Neuronal stem cell (in vitro differentiated cells): Measurements from ENCODE around the gene EYS.

ENCODE experiments used
- DNase-seq: peaks from one replicate; pipeline ENCODE4 v3.0.0-alpha.2; 2013; ENCODE audit warnings: low spot score
- H2AFZ ChIP-seq: one replicate; pipeline ENCODE4 v1.6.1; 2013; ENCODE audit warnings: mild to moderate bottlenecking, low read length, inconsistent platforms
- H2AK5ac ChIP-seq: 2 replicates; pipeline ENCODE4 v1.6.1; 2013; ENCODE audit warnings: low read depth, mild to moderate bottlenecking, inconsistent platforms, low read length, moderate library complexity, mixed read lengths
- H2BK120ac ChIP-seq: 2 replicates; pipeline ENCODE4 v1.6.1; 2013; ENCODE audit warnings: low read depth, mild to moderate bottlenecking, inconsistent platforms, low read length, moderate library complexity, mixed read lengths
- H2BK12ac ChIP-seq: one replicate; pipeline ENCODE4 v1.6.1; 2013; ENCODE audit warnings: low read length, inconsistent platforms
- H2BK15ac ChIP-seq: 2 replicates; pipeline ENCODE4 v1.6.1; 2013; ENCODE audit warnings: mild to moderate bottlenecking, low read length, inconsistent platforms, mixed read lengths
- H2BK5ac ChIP-seq: one replicate; pipeline ENCODE4 v1.6.1; 2013; ENCODE audit warnings: inconsistent platforms, mild to moderate bottlenecking, low read length, moderate library complexity
- H3K14ac ChIP-seq: one replicate; pipeline ENCODE4 v1.6.1; 2013; ENCODE audit warnings: low read length, inconsistent platforms
- H3K18ac ChIP-seq: 2 replicates; pipeline ENCODE4 v1.6.1; 2013; ENCODE audit warnings: low read length, inconsistent platforms
- H3K23ac ChIP-seq: 2 replicates; pipeline ENCODE4 v1.6.1; 2013; ENCODE audit warnings: low read depth, mild to moderate bottlenecking, mixed read lengths, low read length, inconsistent platforms; ENCODE audit not compliant: poor library complexity
- H3K27ac ChIP-seq: replicated peaks from 3 replicates; pipeline ENCODE4 v1.5.1; 2013; ENCODE audit warnings: low read length, inconsistent platforms
- H3K27me3 ChIP-seq, 3 experiments: 2 replicates each; pipeline ENCODE4 v1.6.1; 2013; ENCODE audit warnings: low read length in 3 of 3, mild to moderate bottlenecking in 2 of 3, inconsistent platforms in 1 of 3, low read depth in 1 of 3, mixed read lengths in 1 of 3, moderate library complexity in 1 of 3; ENCODE audit not compliant: control insufficient read depth in 3 of 3, insufficient read depth in 3 of 3
- H3K36me3 ChIP-seq, 2 donors: replicated peaks in 1 of 2; 2 replicates each; pipeline ENCODE4 v1.6.1; 2013; ENCODE audit warnings: low read length in 2 of 2; ENCODE audit not compliant: control insufficient read depth in 2 of 2, insufficient read depth in 2 of 2
- H3K4ac ChIP-seq: 2 replicates; pipeline ENCODE4 v1.6.1; 2013; ENCODE audit warnings: inconsistent platforms, mild to moderate bottlenecking, low read length, moderate library complexity
- H3K4me1 ChIP-seq, 2 donors: 1 replicate in 1 of 2; 2 replicates in 1 of 2; pipeline ENCODE4 v1.6.1; 2013; ENCODE audit warnings: low read length in 2 of 2, low read depth in 1 of 2; ENCODE audit not compliant: control insufficient read depth in 2 of 2, insufficient read depth in 1 of 2
- H3K4me2 ChIP-seq: one replicate; pipeline ENCODE4 v1.6.1; 2013; ENCODE audit warnings: mild to moderate bottlenecking, low read length, inconsistent platforms; ENCODE audit not compliant: insufficient read depth, poor library complexity, severe bottlenecking
- H3K4me3 ChIP-seq, 2 donors: 2 replicates each; pipeline ENCODE4 v1.5.1; 2013; ENCODE audit warnings: low read length in 2 of 2, mild to moderate bottlenecking in 2 of 2, inconsistent platforms in 1 of 2, moderate library complexity in 1 of 2
- H3K79me1 ChIP-seq: one replicate; pipeline ENCODE4 v1.6.1; 2013; ENCODE audit warnings: low read depth, mild to moderate bottlenecking, inconsistent platforms, low read length, moderate library complexity
- H3K9ac ChIP-seq: one replicate; pipeline ENCODE4 v1.6.1; 2013; ENCODE audit warnings: mild to moderate bottlenecking, low read depth, low read length, inconsistent platforms; ENCODE audit not compliant: poor library complexity
- H3K9me3 ChIP-seq, 2 donors: replicated peaks in 1 of 2; 2 replicates each; pipeline versions ENCODE3 to v1.6.1; 2013; ENCODE audit warnings: low read length in 2 of 2, mild to moderate bottlenecking in 2 of 2, inconsistent platforms in 1 of 2, low read depth in 1 of 2, mixed read lengths in 1 of 2, moderate library complexity in 1 of 2; ENCODE audit not compliant: control insufficient read depth in 2 of 2, insufficient read depth in 1 of 2
- H4K8ac ChIP-seq: one replicate; pipeline ENCODE4 v1.6.1; 2013; ENCODE audit warnings: low read depth, mild to moderate bottlenecking, inconsistent platforms, low read length, moderate library complexity
- H4K91ac ChIP-seq: one replicate; pipeline ENCODE4 v1.6.1; 2013; ENCODE audit warnings: low read length, low read depth, mild to moderate bottlenecking, inconsistent platforms; ENCODE audit not compliant: poor library complexity
- WGBS, 2 donors: extraction: QIAGEN DNeasy Blood & Tissue Kit; methylation state at CpG; one replicate each; pipeline ENCODE4 v1.1.7; 2013; ENCODE audit warnings: missing lambda C conversion rate in 2 of 2, mixed read lengths in 1 of 2; ENCODE audit not compliant: insufficient read length in 2 of 2, insufficient replicate concordance in 1 of 2; ENCODE audit errors: extremely low coverage in 2 of 2; 5-methylcytosine and 5-hydroxymethylcytosine counted together

Gene EYS

GRCh38 chr6:63724721-63725120 lies 1982.3 kb downstream of the EYS start:
- Histone ChIP-seq H3K14ac (no peak overlapping the region), H3K79me1 (no peaks in the 10 kb centered on the region), H3K18ac (no peak overlapping the region), H3K27ac (no peak overlapping the region), H3K36me3 (no peaks in the 10 kb centered on the region), H3K27me3 (no peaks in the 10 kb centered on the region), H2BK120ac (no peak overlapping the region), H2AK5ac (no peak overlapping the region), H3K23ac (no peak overlapping the region), H2BK12ac (no peak overlapping the region), H4K91ac (no peak overlapping the region), H2BK5ac (no peak overlapping the region), H4K8ac (no peak overlapping the region), H3K4me3 (no peak overlapping the region), H3K9ac (no peak overlapping the region), H2AFZ (no peak overlapping the region), H2BK15ac (no peak overlapping the region), H3K4me2 (no peak overlapping the region), H3K4ac (no peak overlapping the region), H3K4me1 (no peaks in the 10 kb centered on the region), H3K9me3 (no peaks in the 10 kb centered on the region)
- no peak for DNase-seq

DNA sequence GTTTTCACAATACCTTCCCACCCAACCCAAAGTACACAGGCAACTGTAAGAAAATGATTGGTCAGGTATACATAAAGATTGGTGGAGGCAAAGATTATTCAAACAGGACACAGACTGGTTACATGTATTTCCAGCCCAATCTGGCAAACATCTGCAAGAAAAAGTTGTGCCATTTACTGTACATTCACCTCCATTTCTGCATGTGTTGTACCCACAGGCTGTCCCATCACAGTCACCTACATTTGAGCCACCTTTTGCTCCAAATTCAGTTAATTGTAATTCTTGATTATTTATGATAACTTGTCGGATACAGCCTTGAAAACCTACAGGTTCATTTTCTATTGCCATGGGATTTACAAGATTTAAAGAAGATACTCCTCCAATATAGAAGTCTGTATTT lies 1985.8 kb downstream of the EYS start:
- H2AK5ac ChIP-seq: no peak overlapping the region
- H2AFZ ChIP-seq: no peak overlapping the region

DNA sequence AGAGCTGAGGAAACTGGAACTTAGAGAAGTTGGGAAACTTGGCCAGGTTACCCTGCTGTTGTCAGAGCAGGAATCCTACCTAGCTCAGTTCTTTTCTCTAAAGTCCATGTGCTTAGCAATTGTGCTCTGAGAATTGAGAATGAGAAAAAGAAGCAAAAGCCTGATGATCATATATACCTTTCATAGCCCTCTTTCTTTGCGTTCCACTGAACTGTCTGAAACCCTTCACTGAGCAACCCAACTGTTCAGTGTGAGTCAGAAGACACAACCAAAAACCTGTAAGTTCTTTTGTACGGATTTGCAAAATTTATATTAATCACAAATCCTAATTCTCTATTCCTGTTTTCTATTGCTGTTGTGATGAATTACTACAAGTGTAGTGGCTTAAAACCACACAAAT lies 1990.9 kb downstream of the EYS start:
- Histone ChIP-seq H3K4me3 (no peak overlapping the region), H3K9me3 (no peaks in the 10 kb centered on the region), H3K18ac (no peak overlapping the region), H3K23ac (no peak overlapping the region), H3K79me1 (no peaks in the 10 kb centered on the region), H3K4me1 (no peaks in the 10 kb centered on the region), H3K4ac (no peak overlapping the region), H2AK5ac (no peak overlapping the region), H2BK120ac (no peak overlapping the region), H2BK5ac (no peak overlapping the region), H4K91ac (no peak overlapping the region), H3K27me3 (no peaks in the 10 kb centered on the region), H2BK15ac (no peak overlapping the region), H3K27ac (no peak overlapping the region), H3K9ac (no peak overlapping the region), H4K8ac (no peak overlapping the region), H2AFZ (no peak overlapping the region), H3K36me3 (peaks cover 8 to 46% of the 10 kb centered on the region in 2 donors), H3K14ac (no peak overlapping the region), H2BK12ac (no peak overlapping the region), H3K4me2 (no peak overlapping the region)
- WGBS, 2 donors: no CpG with 5 or more reads among the region's 2 CpGs
- no peak for DNase-seq

More for the DNA sequence above, 1985.8 kb downstream of the EYS start:
- Histone ChIP-seq H3K4me3 (no peak overlapping the region), H3K4me2 (no peak overlapping the region), H4K91ac (no peak overlapping the region), H3K9me3 (no peaks in the 10 kb centered on the region), H3K9ac (no peak overlapping the region), H3K27me3 (no peaks in the 10 kb centered on the region), H3K23ac (no peak overlapping the region), H2BK120ac (no peak overlapping the region), H2BK5ac (no peak overlapping the region), H3K27ac (no peak overlapping the region), H3K4me1 (no peaks in the 10 kb centered on the region), H2BK15ac (no peak overlapping the region), H3K14ac (no peak overlapping the region), H4K8ac (no peak overlapping the region), H2BK12ac (no peak overlapping the region), H3K79me1 (no peaks in the 10 kb centered on the region), H3K18ac (no peak overlapping the region), H3K36me3 (peaks cover 0 to under 1% of the 10 kb centered on the region in 2 donors), H3K4ac (no peak overlapping the region)
- WGBS, 2 donors: no CpG with 5 or more reads among the region's 1 CpG
- no peak for DNase-seq

DNA sequence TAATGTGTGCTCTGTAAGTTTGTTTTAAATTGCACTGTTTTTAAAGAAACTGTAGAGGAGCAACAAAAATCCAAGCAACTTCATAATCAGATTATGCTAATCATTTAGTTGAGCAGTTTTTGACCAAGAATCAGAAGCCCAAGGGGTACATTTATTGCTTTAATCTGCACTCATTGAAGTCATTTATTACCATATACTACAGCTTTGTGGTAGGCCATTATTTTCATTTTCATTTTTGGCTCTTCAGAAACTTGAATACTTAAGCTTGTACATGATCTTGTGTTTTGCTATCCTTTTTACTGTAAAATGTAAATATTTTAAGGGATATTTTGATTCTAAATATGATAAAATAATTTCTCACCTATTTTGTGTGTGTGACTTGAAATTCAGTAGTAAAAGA lies 1992.9 kb downstream of the EYS start:
- Histone ChIP-seq H3K4ac (no peak overlapping the region), H3K9ac (no peak overlapping the region), H3K27ac (no peak overlapping the region), H3K9me3 (no peaks in the 10 kb centered on the region), H2AFZ (no peak overlapping the region), H3K36me3 (peaks cover 10 to 67% of the 10 kb centered on the region in 2 donors), H2BK15ac (no peak overlapping the region), H2BK5ac (no peak overlapping the region), H3K79me1 (no peaks in the 10 kb centered on the region), H4K91ac (no peak overlapping the region), H2BK120ac (no peak overlapping the region), H3K4me2 (no peak overlapping the region), H3K14ac (no peak overlapping the region), H4K8ac (no peak overlapping the region), H3K4me3 (no peak overlapping the region), H2BK12ac (no peak overlapping the region), H3K23ac (no peak overlapping the region), H2AK5ac (no peak overlapping the region), H3K27me3 (no peaks in the 10 kb centered on the region), H3K18ac (no peak overlapping the region), H3K4me1 (no peaks in the 10 kb centered on the region)
- DNase-seq: no peak
